Endothelial cell (in vitro differentiated cells): ENCODE data around the gene DRC1. TPM values are rescaled to one million over a fixed set of nuclear protein-coding genes. Genes with fewer than 3 reads are reported as not detected.

ENCODE experiments used
- DNase-seq: peaks from one replicate; pipeline ENCODE4 v3.0.0; 2021; ENCODE audit warnings: low spot score
- H3K27ac Mint-ChIP-seq: one replicate; pipeline ENCODE4 v1.8.0; 2021; ENCODE audit warnings: mixed read lengths, inconsistent platforms; ENCODE audit not compliant: unreplicated experiment
- H3K27me3 Mint-ChIP-seq: one replicate; pipeline ENCODE4 v1.8.0; 2021; ENCODE audit warnings: mild to moderate bottlenecking, moderate library complexity, mixed read lengths, inconsistent platforms; ENCODE audit not compliant: unreplicated experiment
- H3K36me3 Mint-ChIP-seq: one replicate; pipeline ENCODE4 v1.8.0; 2021; ENCODE audit warnings: mild to moderate bottlenecking, low read depth, mixed read lengths, inconsistent platforms; ENCODE audit not compliant: unreplicated experiment
- H3K4me1 Mint-ChIP-seq: one replicate; pipeline ENCODE4 v1.8.0; 2021; ENCODE audit warnings: mild to moderate bottlenecking, mixed read lengths, inconsistent platforms; ENCODE audit not compliant: unreplicated experiment
- H3K4me3 Mint-ChIP-seq: one replicate; pipeline ENCODE4 v1.8.0; 2021; ENCODE audit warnings: mild to moderate bottlenecking, mixed read lengths, inconsistent platforms; ENCODE audit not compliant: unreplicated experiment
- H3K9me3 Mint-ChIP-seq: one replicate; pipeline ENCODE4 v1.8.0; 2021; ENCODE audit warnings: mixed read lengths, inconsistent platforms; ENCODE audit not compliant: unreplicated experiment
- total RNA-seq: library from RNA; stranded (reverse); fragmentation: NEBNext Ultra II Directional; extraction: Animal tissue kit (Norgen Biotek cat#: 25700); gene quantifications from one replicate; pipeline ENCODE4 v1.2.1, GENCODE V29; 2021; ENCODE audit not compliant: unreplicated experiment
- TF ChIP-seq, protein P1 (sequence below): fragments of 200-600 bp; sonication (generic); IDR thresholded peaks from one replicate; pipeline ENCODE4 v1.5.0; 2021; ENCODE audit warnings: antibody characterized with exemption; ENCODE audit not compliant: unreplicated experiment

Gene DRC1
- total RNA-seq, 1 donor from 2014 or later = 0.36 TPM

- Mint-ChIP-seq H3K27me3 (peaks cover 3% of the 10 kb centered on the region), H3K9me3 (no peaks in the 10 kb centered on the region), H3K4me1 (no peaks in the 10 kb centered on the region), H3K4me3 (no peak overlapping the region), H3K27ac (no peak overlapping the region), H3K36me3 (peaks cover 5% of the 10 kb centered on the region)
- TF ChIP-seq, protein P1, sequence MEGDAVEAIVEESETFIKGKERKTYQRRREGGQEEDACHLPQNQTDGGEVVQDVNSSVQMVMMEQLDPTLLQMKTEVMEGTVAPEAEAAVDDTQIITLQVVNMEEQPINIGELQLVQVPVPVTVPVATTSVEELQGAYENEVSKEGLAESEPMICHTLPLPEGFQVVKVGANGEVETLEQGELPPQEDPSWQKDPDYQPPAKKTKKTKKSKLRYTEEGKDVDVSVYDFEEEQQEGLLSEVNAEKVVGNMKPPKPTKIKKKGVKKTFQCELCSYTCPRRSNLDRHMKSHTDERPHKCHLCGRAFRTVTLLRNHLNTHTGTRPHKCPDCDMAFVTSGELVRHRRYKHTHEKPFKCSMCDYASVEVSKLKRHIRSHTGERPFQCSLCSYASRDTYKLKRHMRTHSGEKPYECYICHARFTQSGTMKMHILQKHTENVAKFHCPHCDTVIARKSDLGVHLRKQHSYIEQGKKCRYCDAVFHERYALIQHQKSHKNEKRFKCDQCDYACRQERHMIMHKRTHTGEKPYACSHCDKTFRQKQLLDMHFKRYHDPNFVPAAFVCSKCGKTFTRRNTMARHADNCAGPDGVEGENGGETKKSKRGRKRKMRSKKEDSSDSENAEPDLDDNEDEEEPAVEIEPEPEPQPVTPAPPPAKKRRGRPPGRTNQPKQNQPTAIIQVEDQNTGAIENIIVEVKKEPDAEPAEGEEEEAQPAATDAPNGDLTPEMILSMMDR = no peak
- no peak for DNase-seq
Measured at GRCh38 chr2:26396734-26397298, 4.9 kb upstream of the DRC1 start.

- DNase-seq = no peak
- Mint-ChIP-seq H3K9me3 (no peaks in the 10 kb centered on the region), H3K36me3 (peaks cover 5% of the 10 kb centered on the region), H3K4me3 (no peak overlapping the region), H3K27ac (no peak overlapping the region), H3K27me3 (peaks cover 3% of the 10 kb centered on the region), H3K4me1 (no peaks in the 10 kb centered on the region)
- TF ChIP-seq, protein P1 = no peak
Measured at GRCh38 chr2:26399771-26400376, 1.8 kb upstream of the DRC1 start.

DNA sequence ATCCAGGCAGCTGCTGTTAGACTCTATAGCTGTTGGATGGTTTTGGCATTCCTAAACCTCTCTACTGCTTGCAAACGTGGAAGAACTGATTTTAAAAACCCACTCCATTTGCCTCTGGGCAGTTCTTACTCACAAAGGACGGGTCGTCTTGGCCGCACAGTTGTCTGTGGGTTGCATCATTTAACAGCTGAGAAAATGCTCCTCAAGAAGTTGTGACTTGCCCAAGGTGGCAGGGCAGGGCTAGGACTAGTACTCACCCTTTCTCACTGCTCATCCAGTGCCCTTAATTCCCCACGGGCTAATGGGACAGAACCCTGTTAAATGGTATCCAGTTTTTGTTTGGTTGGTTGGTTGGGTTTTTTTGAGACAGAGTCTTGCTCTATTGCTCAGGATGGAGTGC lies 997 bp upstream of the DRC1 start:
- peaks cover 3% of the 10 kb centered on the region for H3K27me3 Mint-ChIP-seq
- no peaks in the 10 kb centered on the region for H3K9me3 Mint-ChIP-seq
- H3K36me3 Mint-ChIP-seq = peaks cover 2% of the 10 kb centered on the region
- H3K27ac Mint-ChIP-seq = no peak overlapping the region
- TF ChIP-seq, protein P1 = no peak
- H3K4me1 Mint-ChIP-seq = no peaks in the 10 kb centered on the region
- no peak for DNase-seq
- no peak overlapping the region for H3K4me3 Mint-ChIP-seq

- no peak overlapping the region for H3K27ac Mint-ChIP-seq
- H3K4me3 Mint-ChIP-seq = no peak overlapping the region
- H3K36me3 Mint-ChIP-seq = no peaks in the 10 kb centered on the region
- H3K27me3 Mint-ChIP-seq = peaks cover 2% of the 10 kb centered on the region
- no peak for DNase-seq
- TF ChIP-seq, protein P1 = no peak
- no peaks in the 10 kb centered on the region for H3K4me1 Mint-ChIP-seq
- no peaks in the 10 kb centered on the region for H3K9me3 Mint-ChIP-seq
Measured at GRCh38 chr2:26407526-26407925, 5.8 kb downstream of the DRC1 start.

- H3K27ac Mint-ChIP-seq = no peak overlapping the region
- peaks cover 2% of the 10 kb centered on the region for H3K27me3 Mint-ChIP-seq
- H3K4me1 Mint-ChIP-seq = no peaks in the 10 kb centered on the region
- TF ChIP-seq, protein P1 = no peak
- no peaks in the 10 kb centered on the region for H3K9me3 Mint-ChIP-seq
- H3K36me3 Mint-ChIP-seq = no peaks in the 10 kb centered on the region
- DNase-seq = no peak
- H3K4me3 Mint-ChIP-seq = no peak overlapping the region
Measured at GRCh38 chr2:26409785-26410184, 8.1 kb downstream of the DRC1 start.
